Naive thymus-derived CD4-positive, alpha-beta T cell (primary cell): ENCODE measurements around the gene CABP7. TPM values are rescaled to one million over a fixed set of nuclear protein-coding genes. Genes with fewer than 3 reads are reported as not detected.
"Not testable (repeated sequence)": the region's sequence is repeated elsewhere in the genome, so short reads cannot be mapped to it uniquely, and the experiment has no call there.

ENCODE experiments used
- ATAC-seq: fragments of 150-1000 bp; cut with Tn5 transposase; 2 replicates; pipeline ENCODE4 v1.10.0; 2021; ENCODE audit warnings: mild to moderate bottlenecking, moderate library complexity
- CTCF ChIA-PET: fragments of 350-600 bp; sonication (Branson Sonifier 250); formaldehyde crosslinking; loops from one replicate; lab custom pipeline; 2021; ENCODE audit warnings: antibody characterized with exemption; lab: Charles Lee
- POLR2A ChIA-PET: fragments of 350-600 bp; sonication (Branson Sonifier 250); formaldehyde crosslinking; loops from one replicate; lab custom pipeline; 2021; ENCODE audit warnings: antibody characterized with exemption, inconsistent platforms; lab: Charles Lee
- DNase-seq, 9 donors: peaks; one replicate each; pipeline versions ENCODE4 v3.0.0 to v3.0.0-alpha.2; 2020 to 2022; ENCODE audit warnings: mixed read lengths in 1 of 9
- H3K27ac ChIP-seq: one replicate; pipeline ENCODE4 v1.7.0; 2013; ENCODE audit warnings: mild to moderate bottlenecking, low read depth, low read length, moderate library complexity
- H3K27me3 ChIP-seq, 2 donors: one replicate each; pipeline ENCODE4 v1.7.0; 2013; ENCODE audit warnings: low read length in 2 of 2, mild to moderate bottlenecking in 2 of 2, moderate library complexity in 2 of 2; ENCODE audit not compliant: control insufficient read depth in 2 of 2, insufficient read depth in 2 of 2
- H3K36me3 ChIP-seq, 3 experiments: 1 replicate in 2 of 3; 2 replicates in 1 of 3; pipeline ENCODE4 v1.7.0; 2013; ENCODE audit warnings: low read length in 3 of 3, mild to moderate bottlenecking in 3 of 3, moderate library complexity in 1 of 3; ENCODE audit not compliant: insufficient read depth in 3 of 3, control insufficient read depth in 2 of 3
- H3K4me1 ChIP-seq, 2 donors: one replicate each; pipeline ENCODE4 v1.7.0; 2013; ENCODE audit warnings: low read length in 2 of 2, mild to moderate bottlenecking in 2 of 2, moderate library complexity in 1 of 2; ENCODE audit not compliant: control insufficient read depth in 2 of 2, insufficient read depth in 2 of 2
- H3K4me3 ChIP-seq: 2 replicates; pipeline ENCODE4 v1.7.0; 2013; ENCODE audit warnings: mild to moderate bottlenecking, low read length
- H3K9me3 ChIP-seq, 3 experiments: 1 replicate in 2 of 3; 2 replicates in 1 of 3; pipeline ENCODE4 v1.7.0; 2013; ENCODE audit warnings: low read length in 3 of 3; ENCODE audit not compliant: control insufficient read depth in 2 of 3
- H3K27ac Mint-ChIP-seq, 9 donors: one replicate each; pipeline ENCODE4 v1.8.0; 2020 to 2022; ENCODE audit warnings: mixed read lengths in 9 of 9, mild to moderate bottlenecking in 8 of 9, moderate library complexity in 5 of 9, inconsistent platforms in 2 of 9
- H3K27me3 Mint-ChIP-seq, 5 donors: one replicate each; pipeline ENCODE4 v1.8.0; 2021 to 2022; ENCODE audit warnings: mixed read lengths in 5 of 5, mild to moderate bottlenecking in 1 of 5
- H3K36me3 Mint-ChIP-seq, 5 donors: one replicate each; pipeline ENCODE4 v1.8.0; 2020 to 2022; ENCODE audit warnings: mixed read lengths in 5 of 5, mild to moderate bottlenecking in 3 of 5, inconsistent platforms in 1 of 5
- H3K4me1 Mint-ChIP-seq, 7 donors: one replicate each; pipeline ENCODE4 v1.8.0; 2020 to 2022; ENCODE audit warnings: mixed read lengths in 7 of 7, mild to moderate bottlenecking in 3 of 7, inconsistent platforms in 1 of 7
- H3K4me3 Mint-ChIP-seq, 10 donors: one replicate each; pipeline ENCODE4 v1.8.0; 2020 to 2022; ENCODE audit warnings: mild to moderate bottlenecking in 10 of 10, mixed read lengths in 10 of 10, moderate library complexity in 6 of 10, inconsistent platforms in 2 of 10
- H3K9me3 Mint-ChIP-seq, 11 donors: one replicate each; pipeline ENCODE4 v1.8.0; 2020 to 2022; ENCODE audit warnings: mixed read lengths in 11 of 11, mild to moderate bottlenecking in 4 of 11, inconsistent platforms in 1 of 11, moderate library complexity in 1 of 11
- intact Hi-C, 2 donors: fragments of 100-400 bp; cut with micrococcal nuclease; formaldehyde crosslinking; loops; one replicate each; pipeline ENCODE4 v1.15.1; 2023
- polyA plus RNA-seq, 2 donors: library from polyadenylated mRNA; unstranded; fragments of 300-500 nt; fragmentation: Illumina TruSeq; gene quantifications; one replicate each; pipeline ENCODE4 v1.2.3, GENCODE V29; 2021
- total RNA-seq, 6 experiments: library from RNA in 5 of 6; stranded (reverse) in 5 of 6; gene quantifications; 1 replicate in 5 of 6; 2 replicates in 1 of 6; pipeline ENCODE4 v1.2.3 and lab custom pipeline; 2021 to 2026

CABP7 gene
- total and polyA plus RNA-seq, 7 experiments from 2014 or later = 0.07 to 0.42 (median 0.17) TPM; not detected in 3

DNA sequence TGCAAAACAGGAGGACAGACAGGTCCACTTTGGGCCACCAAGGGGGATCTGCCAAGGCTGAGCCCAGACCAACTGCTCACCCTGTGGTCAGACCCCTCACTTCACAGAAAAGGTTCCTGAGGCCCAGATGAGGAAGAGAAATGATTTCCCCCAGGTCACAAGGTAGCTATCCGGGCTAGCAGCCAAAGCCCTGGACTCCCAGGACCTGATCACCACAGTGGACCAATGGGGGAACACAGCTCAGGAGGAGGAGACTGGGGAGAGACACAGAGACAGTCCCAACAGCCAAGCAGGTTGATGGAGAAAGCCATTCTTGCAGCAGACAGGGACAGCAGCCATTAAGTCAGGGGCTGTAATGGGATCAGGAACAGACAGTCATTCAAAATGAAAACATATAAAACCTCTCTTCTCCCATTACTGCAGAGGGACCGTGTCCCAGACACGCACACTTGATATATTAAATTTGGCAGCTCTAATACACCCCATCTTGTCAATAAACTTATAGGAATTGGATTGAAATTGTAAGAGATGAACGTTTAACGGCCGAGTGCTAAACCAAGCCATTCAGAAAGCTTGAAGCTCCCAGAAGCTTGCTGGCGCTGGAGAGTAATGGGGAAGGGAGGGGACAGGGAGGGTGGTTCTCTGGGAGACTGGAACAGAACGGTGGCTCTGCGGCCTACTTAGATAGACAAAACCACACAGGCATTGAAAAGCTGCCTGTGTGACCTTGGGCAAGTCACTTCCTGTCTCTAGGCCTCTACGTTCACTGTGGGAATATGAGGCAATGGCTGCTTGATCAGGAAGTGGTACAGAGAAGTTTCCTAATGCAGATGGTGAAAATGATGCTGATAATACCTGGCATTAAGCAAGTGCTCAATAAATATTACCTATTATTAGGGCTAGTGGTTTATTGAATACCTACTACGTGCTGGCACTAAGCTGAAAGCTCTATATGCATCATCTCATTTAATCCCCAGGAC lies 31.0 kb downstream of the CABP7 start:
- Histone ChIP-seq H3K27ac (peak overlapping the region; percentile 6), H3K27me3 (no peaks in the 10 kb centered on the region), H3K4me3 (no peak overlapping the region), H3K9me3 (no peaks in the 10 kb centered on the region), H3K4me1 (peaks cover 0 to 9% of the 10 kb centered on the region in 2 donors), H3K36me3 (peaks cover 0 to 32% (median 0%) of the 10 kb centered on the region in 3 experiments)
- Mint-ChIP-seq H3K27ac (peak overlapping the region in 5 of 9 donors; percentile 30 to 87 (median 82)), H3K4me3 (peak overlapping the region in 1 of 10 donors; percentile 4), H3K4me1 (peaks cover 11 to 27% (median 22%) of the 10 kb centered on the region in 7 donors), H3K27me3 (no peaks in the 10 kb centered on the region), H3K9me3 (no peaks in the 10 kb centered on the region), H3K36me3 (peaks cover 4 to 19% (median 8%) of the 10 kb centered on the region in 5 donors)
- DNase-seq (peak in 1 of 9 donors; percentile 24), ATAC-seq (peak; percentile 83)
- ChIA-PET POLR2A (no interaction called here), CTCF (interaction anchor here (0.5 kb wide), 1 partner anchor 327 kb away, joined by 3 read pairs; no protein-coding TSS in a partner anchor)
- intact Hi-C loops = no loop called here

DNA sequence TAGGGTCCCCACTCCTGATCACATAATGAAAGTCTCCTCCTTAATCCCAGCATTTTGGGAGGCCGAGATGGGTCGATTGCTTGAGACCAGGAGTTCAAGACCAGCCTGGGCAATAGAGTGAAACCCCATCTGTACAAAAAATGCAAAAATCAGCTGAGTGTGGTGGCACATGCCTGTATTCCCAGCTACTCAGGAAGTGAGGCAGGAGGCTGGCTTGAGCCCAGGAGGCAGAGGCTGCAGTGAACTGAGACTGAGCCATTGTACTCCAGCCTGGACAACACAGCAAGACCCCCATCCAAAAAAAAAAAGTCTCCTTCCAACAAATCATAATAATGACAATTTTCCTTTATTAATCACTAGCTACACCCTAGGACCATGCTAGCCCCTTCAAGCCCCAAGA lies 31.9 kb downstream of the CABP7 start:
- intact Hi-C loops = no loop called here
- H3K4me3 Mint-ChIP-seq = no peak overlapping the region
- H3K9me3 ChIP-seq = no peaks in the 10 kb centered on the region
- no peaks in the 10 kb centered on the region for H3K27me3 ChIP-seq
- POLR2A ChIA-PET = interaction anchor here (0.6 kb wide), 1 partner anchor 252 kb away, joined by 4 read pairs; no protein-coding TSS in a partner anchor
- peak overlapping the region in 2 of 9 donors; percentile 42 to 82 for H3K27ac Mint-ChIP-seq
- H3K9me3 Mint-ChIP-seq = no peaks in the 10 kb centered on the region
- H3K27me3 Mint-ChIP-seq = no peaks in the 10 kb centered on the region
- H3K36me3 ChIP-seq = peaks cover 0 to 27% (median 0%) of the 10 kb centered on the region in 3 experiments
- H3K4me3 ChIP-seq = no peak overlapping the region
- H3K27ac ChIP-seq = no peak overlapping the region
- peaks cover 0 to 9% of the 10 kb centered on the region in 2 donors for H3K4me1 ChIP-seq
- DNase-seq = no peak
- H3K36me3 Mint-ChIP-seq = peaks cover 4 to 19% (median 8%) of the 10 kb centered on the region in 5 donors
- CTCF ChIA-PET = interaction anchor here (0.5 kb wide), 1 partner anchor 327 kb away, joined by 3 read pairs; no protein-coding TSS in a partner anchor
- ATAC-seq = no peak
- peaks cover 11 to 27% (median 23%) of the 10 kb centered on the region in 7 donors for H3K4me1 Mint-ChIP-seq

DNA sequence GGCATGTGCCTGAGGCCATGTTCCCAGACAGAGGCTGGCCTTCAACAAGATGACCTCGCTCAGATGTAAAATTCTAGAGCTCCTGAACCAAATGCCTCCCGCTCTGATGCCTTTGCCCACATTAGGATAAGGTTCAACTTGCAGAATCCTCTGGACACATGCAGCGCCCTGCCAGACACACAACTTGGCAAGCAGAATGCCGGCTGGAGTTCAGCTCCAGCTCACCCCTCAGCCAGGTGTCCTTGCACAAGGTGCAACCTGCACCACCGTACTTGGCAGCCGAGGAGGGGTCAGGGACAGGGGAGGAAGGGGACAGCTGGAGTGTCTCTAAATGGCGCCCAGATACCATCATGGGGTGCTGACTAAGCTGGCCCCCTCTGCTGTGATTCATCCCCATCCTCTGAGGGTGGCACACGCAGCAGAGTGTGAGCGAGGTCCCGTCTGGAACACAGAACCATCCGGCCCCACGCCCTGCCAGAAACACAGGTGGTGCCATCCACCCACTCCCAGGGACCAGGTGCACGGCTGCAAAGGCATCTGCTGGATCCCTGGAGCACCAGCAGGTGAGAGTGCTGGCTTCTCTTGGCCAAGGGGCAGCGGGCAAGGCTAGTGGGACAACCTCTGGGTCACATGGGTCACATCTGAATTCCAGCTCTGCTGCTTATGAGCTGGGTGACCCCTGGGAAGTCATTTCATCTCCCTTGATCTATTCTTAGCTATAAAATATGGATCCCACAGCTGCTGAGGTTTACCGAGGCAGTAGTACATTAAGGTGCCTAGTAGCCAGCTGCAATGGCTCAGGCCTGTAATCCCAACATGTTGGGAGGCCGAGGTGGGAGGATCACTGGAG lies 34.2 kb downstream of the CABP7 start:
- Histone ChIP-seq H3K4me3 (no peak overlapping the region), H3K27me3 (no peaks in the 10 kb centered on the region), H3K9me3 (no peaks in the 10 kb centered on the region), H3K4me1 (peaks cover 0 to 9% of the 10 kb centered on the region in 2 donors), H3K36me3 (peaks cover 0 to 8% (median 0%) of the 10 kb centered on the region in 3 experiments), H3K27ac (no peak overlapping the region)
- Mint-ChIP-seq H3K4me1 (peaks cover 11 to 27% (median 22%) of the 10 kb centered on the region in 7 donors), H3K36me3 (peaks cover 4 to 16% (median 8%) of the 10 kb centered on the region in 5 donors), H3K9me3 (no peaks in the 10 kb centered on the region), H3K27me3 (no peaks in the 10 kb centered on the region), H3K4me3 (no peak overlapping the region), H3K27ac (no peak overlapping the region)
- ChIA-PET CTCF (no interaction called here), POLR2A (no interaction called here)
- DNase-seq = no peak
- intact Hi-C loops = no loop called here
- no peak for ATAC-seq

DNA sequence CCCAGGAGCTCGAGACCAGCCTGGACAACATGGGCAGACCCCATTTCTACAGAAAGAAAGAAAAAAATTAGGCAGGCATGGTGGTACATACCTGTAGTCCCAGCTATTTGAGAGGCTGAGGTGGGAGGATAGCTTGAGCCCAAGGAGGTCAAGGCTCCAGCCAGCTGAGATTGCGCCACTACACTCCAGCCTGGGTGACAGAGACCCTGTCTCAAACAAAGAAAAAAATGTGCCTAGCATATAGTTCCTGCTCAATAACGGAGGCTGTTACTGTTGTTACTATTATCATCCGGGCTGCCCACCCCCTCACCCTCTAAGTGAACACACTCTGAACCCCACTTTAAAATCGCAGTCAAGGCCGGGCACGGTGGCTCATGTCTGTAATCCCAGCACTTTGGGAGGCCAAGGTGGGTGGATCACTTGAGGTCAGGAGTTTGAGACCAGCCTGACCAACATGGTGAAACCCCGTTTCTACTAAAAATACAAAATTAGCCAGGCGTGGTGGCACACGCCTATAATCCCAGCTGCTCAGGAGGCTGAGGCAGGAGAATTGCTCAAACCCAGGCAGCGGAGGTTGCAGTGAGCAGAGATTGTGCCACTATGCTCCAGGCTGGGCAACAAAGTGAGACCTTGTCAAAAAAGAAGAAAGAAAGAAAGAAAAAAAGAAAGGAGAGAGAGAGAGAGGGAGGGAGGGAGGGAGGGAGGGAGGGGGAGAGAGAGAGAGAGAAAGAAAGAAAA lies 35.0 kb downstream of the CABP7 start:
- intact Hi-C loops, H3K27ac Mint-ChIP-seq, ATAC-seq, H3K27me3 Mint-ChIP-seq, H3K9me3 Mint-ChIP-seq, H3K27me3 ChIP-seq, H3K27ac ChIP-seq, H3K36me3 ChIP-seq, H3K4me3 Mint-ChIP-seq, H3K4me3 ChIP-seq, DNase-seq, POLR2A ChIA-PET, H3K4me1 ChIP-seq, CTCF ChIA-PET, H3K9me3 ChIP-seq: not testable (repeated sequence)
- H3K4me1 Mint-ChIP-seq = peaks cover 11 to 23% (median 18%) of the 10 kb centered on the region in 7 donors
- peaks cover 0 to 19% (median 6%) of the 10 kb centered on the region in 5 donors for H3K36me3 Mint-ChIP-seq

DNA sequence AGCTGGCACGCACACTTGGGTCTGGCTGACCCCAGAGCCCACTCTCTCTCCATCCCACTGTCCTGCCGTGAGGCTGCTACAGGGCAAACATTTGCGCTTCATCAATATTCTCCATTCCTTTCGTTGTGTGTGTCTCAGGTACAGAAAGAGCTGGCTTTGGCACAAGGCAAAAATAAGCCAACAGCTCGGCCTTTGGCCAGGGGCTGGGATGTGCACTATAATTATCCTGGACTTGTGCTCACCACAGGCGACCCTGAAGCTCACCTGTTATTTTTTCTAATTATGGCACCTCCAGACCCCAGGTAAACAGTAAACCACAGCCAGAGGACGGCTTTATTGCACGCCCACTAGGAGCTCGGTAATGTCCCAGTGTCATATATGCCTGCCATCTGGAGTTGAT lies 36.1 kb downstream of the CABP7 start:
- ATAC-seq = no peak
- ChIA-PET CTCF (no interaction called here), POLR2A (no interaction called here)
- no peak overlapping the region for H3K4me3 ChIP-seq
- Mint-ChIP-seq H3K9me3 (no peaks in the 10 kb centered on the region), H3K27ac (no peak overlapping the region), H3K4me1 (peaks cover 4 to 12% (median 11%) of the 10 kb centered on the region in 7 donors), H3K36me3 (peaks cover 0 to 16% (median 2%) of the 10 kb centered on the region in 5 donors), H3K4me3 (no peak overlapping the region), H3K27me3 (no peaks in the 10 kb centered on the region)
- no peaks in the 10 kb centered on the region for H3K27me3 ChIP-seq
- no peak for DNase-seq
- no peaks in the 10 kb centered on the region for H3K9me3 ChIP-seq
- intact Hi-C loops = no loop called here
- H3K36me3 ChIP-seq = peaks cover 0 to 8% (median 0%) of the 10 kb centered on the region in 3 experiments
- H3K27ac ChIP-seq = no peak overlapping the region
- H3K4me1 ChIP-seq = peaks cover 0 to 7% of the 10 kb centered on the region in 2 donors

DNA sequence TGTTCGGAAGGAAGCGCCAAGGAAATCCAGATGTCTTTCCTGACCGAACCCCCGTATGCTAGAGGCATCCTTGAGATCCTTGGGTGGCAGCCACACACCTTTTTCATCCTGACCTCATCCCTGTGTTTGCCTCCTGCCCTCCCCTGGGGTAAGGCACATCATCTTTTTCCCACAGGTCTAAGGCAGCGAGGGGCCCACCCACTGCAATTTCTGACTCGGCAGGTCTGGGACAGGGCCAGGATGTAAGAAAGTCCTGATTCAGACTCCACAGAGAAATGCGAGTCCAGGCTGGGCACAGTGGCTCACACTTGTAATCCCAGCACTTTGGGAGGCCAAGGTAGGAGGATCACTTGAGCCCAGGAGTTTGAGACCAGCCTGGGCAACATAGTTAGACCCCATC lies 36.5 kb downstream of the CABP7 start:
- no peak overlapping the region for H3K27ac Mint-ChIP-seq
- POLR2A ChIA-PET = no interaction called here
- CTCF ChIA-PET = no interaction called here
- ATAC-seq (no peak), DNase-seq (no peak)
- Histone ChIP-seq H3K4me1 (peaks cover 0 to 3% of the 10 kb centered on the region in 2 donors), H3K9me3 (no peaks in the 10 kb centered on the region), H3K27ac (no peak overlapping the region), H3K27me3 (no peaks in the 10 kb centered on the region), H3K36me3 (peaks cover 0 to 8% (median 0%) of the 10 kb centered on the region in 3 experiments), H3K4me3 (no peak overlapping the region)
- intact Hi-C loops = no loop called here
- H3K4me3 Mint-ChIP-seq = no peak overlapping the region
- H3K9me3 Mint-ChIP-seq = no peaks in the 10 kb centered on the region
- no peaks in the 10 kb centered on the region for H3K27me3 Mint-ChIP-seq
- H3K36me3 Mint-ChIP-seq = peaks cover 0 to 16% (median 0%) of the 10 kb centered on the region in 5 donors
- peaks cover 0 to 12% (median 8%) of the 10 kb centered on the region in 7 donors for H3K4me1 Mint-ChIP-seq
